NB4 (cell line): ENCODE results near the gene MGAT5B.

Experiments used
- POLR2A ChIP-seq: IDR thresholded peaks from 2 replicates; pipeline ENCODE4 v1.6.1; 2011; ENCODE audit warnings: mild to moderate bottlenecking; ENCODE audit not compliant: insufficient read length; ENCODE audit errors: extremely low read depth
- TF ChIP-seq, protein P1 (sequence below): IDR thresholded peaks from one replicate; pipeline ENCODE4 v1.5.1; 2012; ENCODE audit warnings: low read depth, low read length

DNA sequence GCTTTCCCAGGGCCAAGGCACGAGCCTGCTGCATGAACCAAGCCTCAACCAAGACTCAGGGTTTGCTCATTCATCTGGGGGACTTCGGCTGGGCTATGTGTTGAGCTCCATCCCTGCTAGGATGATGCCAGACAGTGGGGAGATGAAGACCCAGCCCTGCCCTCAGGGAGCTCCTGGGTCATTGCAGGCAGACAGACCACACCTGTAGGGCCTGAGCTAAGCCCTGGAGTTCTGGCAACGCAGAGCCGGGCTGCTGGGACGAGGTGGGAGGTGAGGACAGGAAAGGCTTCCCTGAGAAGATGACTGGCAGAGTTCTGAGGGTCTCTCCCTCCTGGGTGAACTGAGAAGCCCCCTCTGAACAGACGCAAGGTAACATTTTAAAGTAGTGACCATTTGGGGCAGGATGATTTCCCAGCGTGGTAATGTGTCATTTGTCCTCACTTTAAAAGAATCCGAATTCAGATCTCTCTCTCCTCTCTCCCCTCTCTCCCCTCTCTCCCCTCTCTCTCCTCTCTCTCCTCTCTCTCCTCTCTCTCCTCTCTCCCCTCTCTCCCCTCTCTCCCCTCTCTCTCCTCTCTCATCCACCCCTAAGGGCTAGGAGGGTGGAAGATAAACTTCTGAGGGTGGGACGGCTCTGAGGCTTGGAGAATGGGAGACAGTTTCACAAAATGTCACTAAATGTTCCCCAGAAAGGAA, 98.4 kb downstream of the MGAT5B start:
- TF ChIP-seq, protein P1, sequence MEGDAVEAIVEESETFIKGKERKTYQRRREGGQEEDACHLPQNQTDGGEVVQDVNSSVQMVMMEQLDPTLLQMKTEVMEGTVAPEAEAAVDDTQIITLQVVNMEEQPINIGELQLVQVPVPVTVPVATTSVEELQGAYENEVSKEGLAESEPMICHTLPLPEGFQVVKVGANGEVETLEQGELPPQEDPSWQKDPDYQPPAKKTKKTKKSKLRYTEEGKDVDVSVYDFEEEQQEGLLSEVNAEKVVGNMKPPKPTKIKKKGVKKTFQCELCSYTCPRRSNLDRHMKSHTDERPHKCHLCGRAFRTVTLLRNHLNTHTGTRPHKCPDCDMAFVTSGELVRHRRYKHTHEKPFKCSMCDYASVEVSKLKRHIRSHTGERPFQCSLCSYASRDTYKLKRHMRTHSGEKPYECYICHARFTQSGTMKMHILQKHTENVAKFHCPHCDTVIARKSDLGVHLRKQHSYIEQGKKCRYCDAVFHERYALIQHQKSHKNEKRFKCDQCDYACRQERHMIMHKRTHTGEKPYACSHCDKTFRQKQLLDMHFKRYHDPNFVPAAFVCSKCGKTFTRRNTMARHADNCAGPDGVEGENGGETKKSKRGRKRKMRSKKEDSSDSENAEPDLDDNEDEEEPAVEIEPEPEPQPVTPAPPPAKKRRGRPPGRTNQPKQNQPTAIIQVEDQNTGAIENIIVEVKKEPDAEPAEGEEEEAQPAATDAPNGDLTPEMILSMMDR = no peak
- TF ChIP-seq POLR2A = no peak
